ENCODE measurements around the gene KCNIP4.

KCNIP4 gene

GRCh38 chr4:21763855-21764254, 184.7 kb downstream of the KCNIP4 start:
- DNase-seq (ENCODE audit: low spot score), result no peak

DNA sequence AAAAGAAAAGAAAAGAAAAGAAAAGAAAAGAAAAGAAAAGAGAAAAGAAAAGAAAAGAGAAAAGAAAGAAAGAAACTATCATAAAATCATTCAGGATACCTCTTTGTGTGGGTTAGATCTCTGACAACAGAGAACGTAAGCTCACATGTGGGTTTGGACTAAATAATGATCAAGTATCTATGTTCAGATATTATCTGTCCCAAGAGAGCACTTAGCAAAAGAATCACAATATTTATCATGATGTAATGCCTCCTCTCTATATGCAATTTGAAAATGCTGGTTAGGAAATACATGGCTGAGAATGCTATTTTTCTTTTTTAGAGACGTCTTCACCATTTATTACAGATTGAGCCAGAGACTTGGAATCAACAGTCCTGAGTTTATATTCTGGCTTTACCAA, 191.3 kb downstream of the KCNIP4 start:
- no peak for DNase-seq (ENCODE audit: low spot score)

- no peak for DNase-seq (ENCODE audit: low spot score)
Observed at GRCh38 chr4:21753084-21753760, 195.3 kb downstream of the KCNIP4 start.

- DNase-seq (ENCODE audit: low spot score), result no peak
Observed at GRCh38 chr4:21752616-21753015, 196.0 kb downstream of the KCNIP4 start.

DNA sequence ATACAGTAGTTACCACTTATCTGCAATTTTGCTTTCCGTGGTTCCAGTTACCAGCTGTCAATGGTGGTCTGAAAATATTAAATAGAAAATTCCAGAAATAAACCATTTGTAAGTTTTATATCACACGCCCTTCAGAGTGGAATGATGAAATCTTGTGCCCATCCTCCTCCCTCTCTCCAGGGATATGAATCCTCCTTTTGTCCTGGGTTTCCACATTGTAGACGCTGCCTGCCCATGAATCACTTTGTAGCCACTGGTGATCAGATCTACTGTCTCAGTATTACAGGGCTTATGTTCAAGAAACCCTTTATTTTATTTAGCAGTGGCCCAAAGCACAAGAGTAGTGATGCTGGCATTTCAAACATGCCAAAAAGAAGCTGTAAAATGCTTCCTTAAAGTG, 198.6 kb downstream of the KCNIP4 start:
- peak; percentile 37 for DNase-seq (ENCODE audit: low spot score)

GRCh38 chr4:21749412-21749811, 199.2 kb downstream of the KCNIP4 start:
- DNase-seq (ENCODE audit: low spot score), result no peak

GRCh38 chr4:21744046-21744445, 204.5 kb downstream of the KCNIP4 start:
- no peak for DNase-seq (ENCODE audit: low spot score)

GRCh38 chr4:21742326-21742725, 206.2 kb downstream of the KCNIP4 start:
- no peak for DNase-seq (ENCODE audit: low spot score)

DNA sequence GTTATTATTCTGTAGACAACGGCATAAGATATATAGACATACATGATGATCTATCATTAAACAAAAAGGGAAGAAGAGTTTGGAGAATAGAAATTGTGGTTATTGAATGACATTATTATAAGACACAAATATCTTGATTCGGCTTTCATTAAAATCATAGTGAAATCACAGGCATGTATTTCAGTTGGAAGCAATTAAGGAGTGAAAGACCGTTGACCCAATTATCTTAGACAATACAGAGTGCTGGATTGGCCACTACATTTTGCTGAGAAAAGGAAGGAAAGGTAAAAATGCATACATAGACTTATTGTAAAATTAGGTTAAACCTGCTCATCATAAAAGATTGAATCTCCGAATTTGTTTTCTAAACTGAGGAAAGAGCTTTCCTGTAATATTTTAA, 209.8 kb downstream of the KCNIP4 start:
- no peak for DNase-seq (ENCODE audit: low spot score)

GRCh38 chr4:21735866-21736265, 212.7 kb downstream of the KCNIP4 start:
- DNase-seq (ENCODE audit: low spot score), result no peak

GRCh38 chr4:21733894-21734630, 214.5 kb downstream of the KCNIP4 start:
- no peak for DNase-seq (ENCODE audit: low spot score)

GRCh38 chr4:21728304-21728703, 220.3 kb downstream of the KCNIP4 start:
- DNase-seq (ENCODE audit: low spot score), result no peak

GRCh38 chr4:21726255-21726815, 222.2 kb downstream of the KCNIP4 start:
- no peak for DNase-seq (ENCODE audit: low spot score)

GRCh38 chr4:21722157-21722839, 226.3 kb downstream of the KCNIP4 start:
- no peak for DNase-seq (ENCODE audit: low spot score)

DNA sequence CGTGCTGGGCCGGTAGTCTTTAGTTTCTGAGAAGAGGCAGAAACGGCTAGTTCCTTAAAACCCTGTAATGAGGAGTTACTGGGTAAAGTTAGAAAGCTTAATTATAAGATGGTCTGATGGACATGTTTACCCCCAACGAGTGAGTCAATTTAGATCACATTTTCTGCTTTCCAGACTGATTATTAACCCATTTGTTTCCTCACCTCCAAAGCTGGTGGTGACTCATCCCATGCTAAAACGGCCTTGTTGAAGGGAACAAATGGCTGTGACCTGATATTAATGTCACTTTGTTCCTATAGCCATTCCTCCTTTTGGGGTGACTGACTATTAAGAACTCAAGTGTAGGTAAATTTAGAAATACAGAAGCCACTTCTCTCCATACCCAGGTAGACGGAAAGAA, 232.0 kb downstream of the KCNIP4 start:
- DNase-seq (ENCODE audit: low spot score), result no peak

DNA sequence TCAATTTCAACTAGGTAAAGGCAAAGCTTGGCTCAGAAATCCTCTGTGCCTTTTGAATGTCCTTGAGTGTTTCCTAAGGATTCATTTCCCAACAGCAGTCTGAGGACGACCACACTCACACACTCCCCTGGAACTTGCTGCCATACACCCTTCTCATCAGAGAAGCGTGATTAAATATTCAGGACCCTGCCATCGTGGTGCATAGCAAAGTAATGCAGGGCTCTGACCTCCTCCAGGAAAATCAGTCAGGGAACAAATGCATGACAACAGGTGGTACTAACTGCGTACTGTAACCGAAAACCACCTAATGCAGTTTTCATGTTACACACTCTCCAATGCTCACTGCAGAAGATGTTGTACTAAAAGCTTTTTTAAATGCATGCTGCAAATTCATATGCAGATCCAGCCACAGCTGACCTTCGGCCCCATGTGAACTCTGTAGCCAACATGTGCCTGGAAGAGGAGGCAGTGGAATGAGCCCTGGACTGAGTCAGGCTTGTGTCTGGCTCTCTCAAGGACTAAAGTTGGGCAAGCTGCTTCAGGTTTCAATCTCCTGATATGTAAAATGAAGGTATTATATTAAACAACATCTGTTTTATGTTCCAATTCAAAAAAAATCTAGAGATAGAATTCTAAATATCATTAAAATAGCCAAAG, 238.3 kb downstream of the KCNIP4 start:
- no peak for DNase-seq (ENCODE audit: low spot score)

GRCh38 chr4:21709761-21710160, 238.8 kb downstream of the KCNIP4 start:
- no peak for DNase-seq (ENCODE audit: low spot score)

DNA sequence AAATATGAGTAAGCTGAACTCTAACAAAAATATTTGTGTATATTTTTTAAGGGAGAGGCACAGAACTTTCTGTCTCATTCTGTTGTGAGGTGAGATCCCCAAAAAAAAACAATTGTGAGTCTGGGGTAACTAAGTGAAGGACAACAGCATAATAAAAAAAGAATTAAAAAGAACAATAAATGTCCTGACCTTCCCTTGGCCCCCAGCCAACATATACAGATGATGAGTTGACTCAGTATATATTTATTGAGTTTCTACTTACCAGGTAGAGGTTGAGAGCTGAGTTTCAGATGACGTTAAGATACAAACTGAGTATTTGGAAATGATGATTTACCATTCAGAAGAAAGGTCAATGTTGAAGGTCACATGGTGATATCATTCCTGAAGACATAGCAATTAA, 239.5 kb downstream of the KCNIP4 start:
- DNase-seq (ENCODE audit: low spot score), result no peak

GRCh38 chr4:21699446-21699845, 249.1 kb downstream of the KCNIP4 start:
- no peak for DNase-seq (ENCODE audit: low spot score)

DNA sequence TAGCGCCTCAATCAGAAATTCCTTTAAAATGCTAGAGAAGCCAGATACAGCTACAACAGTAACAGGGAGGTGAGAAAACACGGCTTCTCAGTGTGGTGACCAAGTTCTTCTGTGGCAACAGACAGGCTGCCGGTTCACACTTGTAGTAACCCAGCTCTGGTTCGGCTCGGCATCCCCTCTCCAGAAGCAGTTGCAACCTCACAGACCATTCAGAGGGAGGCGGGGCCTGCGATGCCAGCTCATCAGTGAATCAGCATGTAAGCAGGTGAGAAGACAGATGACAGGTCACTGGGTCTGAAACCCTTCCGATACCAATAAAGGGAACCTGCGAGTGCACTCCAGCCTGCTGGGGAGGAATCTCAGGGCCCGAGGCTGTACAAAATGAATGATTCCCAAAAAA, 251.0 kb downstream of the KCNIP4 start:
- no peak for DNase-seq (ENCODE audit: low spot score)

DNA sequence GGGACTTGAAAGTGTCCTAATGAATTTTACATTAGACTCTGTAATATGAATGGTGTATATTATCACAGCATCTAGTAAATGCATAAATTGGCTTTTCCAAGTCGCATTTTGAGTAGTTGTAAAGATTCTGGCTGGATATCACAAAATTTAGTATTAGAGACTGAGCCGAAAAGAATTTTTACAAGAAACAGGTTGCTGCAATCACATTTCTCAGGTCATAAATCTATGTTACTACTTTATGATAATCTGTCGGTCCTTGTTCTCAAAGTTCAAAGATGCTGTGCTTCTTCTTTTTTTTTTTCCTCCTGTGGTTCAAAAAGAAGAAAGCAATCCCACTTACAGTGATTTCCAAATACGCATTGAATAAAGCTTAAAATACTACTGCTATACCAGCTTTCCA, 253.4 kb downstream of the KCNIP4 start:
- no peak for DNase-seq (ENCODE audit: low spot score)

GRCh38 chr4:21692241-21692640, 256.3 kb downstream of the KCNIP4 start:
- DNase-seq (ENCODE audit: low spot score), result no peak
